CD4-positive, alpha-beta T cell treated with Interleukin-10 for 1 hour (primary cell): ENCODE measurements around the gene BUD13.
"Not testable (repeated sequence)": the region's sequence is repeated elsewhere in the genome, so short reads cannot be mapped to it uniquely, and the experiment has no call there.

Source experiments
- DNase-seq: peaks from one replicate; pipeline ENCODE4 v3.0.0-alpha.2; 2020

BUD13 gene

GRCh38 chr11:116792144-116792868 is 19.5 kb upstream of the BUD13 start:
- DNase-seq, result no peak

GRCh38 chr11:116791813-116792143 is 19.0 kb upstream of the BUD13 start, which contains the start of gene APOA5:
TSS of gene APOA5 (minus strand) at chr11:116791879. CDS start at chr11:116791860, 19 bp downstream.
- DNase-seq, result no peak

GRCh38 chr11:116791002-116791812 is 18.4 kb upstream of the BUD13 start:
- DNase-seq, result peak; percentile 78

GRCh38 chr11:116790167-116791001 is 17.6 kb upstream of the BUD13 start:
- no peak for DNase-seq

- no peak for DNase-seq
These were observed 16.2 kb upstream of the BUD13 start for GRCh38 chr11:116788975-116789374.

GRCh38 chr11:116788534-116788933 is 15.7 kb upstream of the BUD13 start:
- no peak for DNase-seq

GRCh38 chr11:116787786-116788486 is 15.1 kb upstream of the BUD13 start, which contains the start of gene ZPR1:
TSS of gene ZPR1 (minus strand) at chr11:116788023. CDS start at chr11:116787990, 33 bp downstream.
- DNase-seq, result peak; percentile 90

GRCh38 chr11:116787436-116787785 is 14.6 kb upstream of the BUD13 start:
- no peak for DNase-seq

- DNase-seq, result no peak
These were observed 14.2 kb upstream of the BUD13 start for GRCh38 chr11:116786966-116787365.

- DNase-seq, result no peak
These were observed 13.5 kb upstream of the BUD13 start for GRCh38 chr11:116786326-116786725.

GRCh38 chr11:116782728-116783127 is 9.9 kb upstream of the BUD13 start:
- no peak for DNase-seq

GRCh38 chr11:116778556-116778955 is 5.8 kb upstream of the BUD13 start:
- DNase-seq, result no peak

GRCh38 chr11:116777056-116777455 is 4.3 kb upstream of the BUD13 start:
- DNase-seq, result no peak

- no peak for DNase-seq
These were observed 3.8 kb upstream of the BUD13 start for GRCh38 chr11:116776522-116776984.

GRCh38 chr11:116775975-116776374 is 3.2 kb upstream of the BUD13 start:
- no peak for DNase-seq

- no peak for DNase-seq
These were observed 1.9 kb upstream of the BUD13 start for GRCh38 chr11:116774661-116775060.

- no peak for DNase-seq
These were observed 663 bp upstream of the BUD13 start for GRCh38 chr11:116773203-116774097.

GRCh38 chr11:116771935-116772334 is 852 bp downstream of the BUD13 start:
- DNase-seq, result no peak

GRCh38 chr11:116762132-116762531 is 10.7 kb downstream of the BUD13 start:
- DNase-seq, result no peak

GRCh38 chr11:116756044-116756443 is 16.7 kb downstream of the BUD13 start:
- not testable (repeated sequence) for DNase-seq

- DNase-seq, result no peak
These were observed 22.6 kb downstream of the BUD13 start for GRCh38 chr11:116750070-116750718.
